Ovary (tissue), 9 donors: ENCODE data around the gene TMEM54. TPM values are rescaled to one million over a fixed set of nuclear protein-coding genes. Genes with fewer than 3 reads are reported as not detected.

Experiments
- DNase-seq, 5 donors: peaks; one replicate each; pipeline ENCODE4 v3.0.0-alpha.2; 2019 to 2020
- H3K27ac ChIP-seq, 2 donors: fragments of 200-600 bp; one replicate each; pipeline versions ENCODE4 v1.5.1 to v1.8.0; 2019 to 2022
- H3K27me3 ChIP-seq: fragments of 200-600 bp; one replicate; pipeline ENCODE4 v1.8.0; 2022
- H3K36me3 ChIP-seq: fragments of 200-600 bp; sonication (generic); one replicate; pipeline ENCODE4 v1.5.1; 2019
- H3K4me1 ChIP-seq: one replicate; pipeline ENCODE4 v1.8.1; 2013; ENCODE audit warnings: mild to moderate bottlenecking, moderate library complexity; ENCODE audit not compliant: insufficient read depth
- H3K4me3 ChIP-seq: fragments of 200-600 bp; sonication (generic); one replicate; pipeline ENCODE4 v1.5.1; 2017
- H3K9me3 ChIP-seq, 2 donors: fragments of 200-600 bp in 1 of 2; sonication (generic) in 1 of 2; one replicate each; pipeline versions ENCODE4 v1.5.1 to v1.8.1; 2013 to 2019; ENCODE audit warnings: mild to moderate bottlenecking in 1 of 2, moderate library complexity in 1 of 2
- EP300 ChIP-seq: sonication (generic); formaldehyde crosslinking; IDR thresholded peaks from one replicate; pipeline ENCODE4 v1.6.1; 2017; ENCODE audit warnings: antibody characterized with exemption
- POLR2A ChIP-seq: fragments of 450-650 bp; IDR thresholded peaks from one replicate; pipeline ENCODE4 v1.6.1; 2017; ENCODE audit warnings: antibody characterized with exemption, mild to moderate bottlenecking, moderate library complexity
- WGBS, 3 donors: extraction: QIAGEN DNeasy Blood & Tissue Kit in 1 of 3; methylation state at CpG; one replicate each; pipeline versions ENCODE4 v1.1.5 to v1.1.7; 2013 to 2017; 5-methylcytosine and 5-hydroxymethylcytosine counted together
- intact Hi-C, 4 donors: fragments of 100-400 bp; cut with DNase I; formaldehyde crosslinking; loops; one replicate each; pipeline versions ENCODE4 v1.11.0 to v1.15.1; 2022 to 2023
- polyA plus RNA-seq, 2 donors: library from polyadenylated mRNA; stranded (reverse); fragments of 200-250 nt in 1 of 2; fragments of 350-450 nt in 1 of 2; fragmentation: Illumina TruSeq in 1 of 2; extraction: RNeasy Lipid Tissue Mini Kit (QIAGEN cat#74804) in 1 of 2; gene quantifications; one replicate each; pipeline ENCODE4 v1.2.3, GENCODE V29; 2013 to 2014
- total RNA-seq, 7 donors: library from RNA; depleted of rRNA in 2 of 7; stranded (reverse); fragments of >200 nt in 2 of 7; fragmentation: NEBNext Ultra II Directional in 3 of 7; extraction: Animal tissue kit (Norgen Biotek cat#: 25700) in 3 of 7; gene quantifications; one replicate each; pipeline versions ENCODE4 v1.1.0 to v1.2.4, GENCODE V29; 2016 to 2023
- TF ChIP-seq, protein P1 (sequence below), 3 donors: fragments of 450-650 bp in 2 of 3; fragments of 200-600 bp in 1 of 3; IDR thresholded peaks; one replicate each; pipeline versions ENCODE4 v1.5.1 to v1.8.0; 2016 to 2022; ENCODE audit warnings: antibody characterized with exemption in 3 of 3, mild to moderate bottlenecking in 1 of 3
- donor health status: DM: no; HTN: no; CAD: no; lungs with moderate emphysema.
- donor health status: DM: no; HTN: no; CAD: no.
- donor health status: Bipolar disorder and iron deficiency.
- donor health status: DM: yes; HTN: yes; CAD: no.
- donor health status: DM: no; HTN: no; CAD: no.
- donor health status: DM: yes; HTN: yes; CAD: no.

TMEM54 gene
- total and polyA plus RNA-seq, 9 donors: 0.85 to 64.0 (median 23.3) TPM

DNA sequence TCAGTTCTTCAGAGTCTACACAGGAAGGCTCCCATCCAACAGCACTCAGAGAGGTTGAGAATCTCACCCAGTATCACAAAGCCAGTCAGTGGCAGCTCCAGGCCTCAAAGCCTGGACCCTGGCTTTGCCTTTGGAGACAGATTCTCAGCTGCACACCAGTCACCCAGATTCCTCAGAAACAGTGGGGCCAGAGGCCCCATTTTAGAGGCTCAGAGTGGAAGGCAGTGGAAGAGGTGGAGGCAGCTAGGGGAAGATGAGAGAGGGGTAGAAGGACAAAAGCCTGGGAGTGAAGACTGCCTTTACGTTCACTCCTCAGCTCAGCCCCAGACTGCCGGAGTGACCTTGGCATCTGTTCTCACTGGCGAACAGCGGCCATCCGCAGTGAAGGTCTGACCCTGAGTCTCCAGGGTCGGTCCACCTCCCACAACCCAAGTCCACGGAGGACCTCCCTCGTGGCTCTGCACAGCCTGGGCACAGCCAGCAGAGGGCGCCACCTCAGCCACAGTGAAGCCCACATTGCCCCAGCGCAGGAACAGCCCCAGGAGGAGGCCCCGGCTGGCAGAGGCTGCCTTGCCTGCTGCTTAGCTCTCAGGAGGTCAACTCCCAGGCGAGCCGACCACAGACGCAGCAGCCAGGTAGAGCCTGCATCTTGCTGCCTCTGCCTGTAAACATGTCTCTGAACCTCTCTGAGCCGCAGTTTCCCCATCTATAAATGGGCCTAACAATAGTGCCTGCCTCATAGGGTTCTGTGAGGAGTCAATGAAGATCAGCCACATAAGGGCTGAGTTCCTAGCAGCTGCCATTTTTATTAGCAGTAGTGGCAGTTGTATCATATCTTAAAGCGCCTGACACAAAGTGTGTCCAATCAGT, 24.6 kb downstream of the TMEM54 start:
- TF ChIP-seq POLR2A: no peak
- TF ChIP-seq, protein P1, sequence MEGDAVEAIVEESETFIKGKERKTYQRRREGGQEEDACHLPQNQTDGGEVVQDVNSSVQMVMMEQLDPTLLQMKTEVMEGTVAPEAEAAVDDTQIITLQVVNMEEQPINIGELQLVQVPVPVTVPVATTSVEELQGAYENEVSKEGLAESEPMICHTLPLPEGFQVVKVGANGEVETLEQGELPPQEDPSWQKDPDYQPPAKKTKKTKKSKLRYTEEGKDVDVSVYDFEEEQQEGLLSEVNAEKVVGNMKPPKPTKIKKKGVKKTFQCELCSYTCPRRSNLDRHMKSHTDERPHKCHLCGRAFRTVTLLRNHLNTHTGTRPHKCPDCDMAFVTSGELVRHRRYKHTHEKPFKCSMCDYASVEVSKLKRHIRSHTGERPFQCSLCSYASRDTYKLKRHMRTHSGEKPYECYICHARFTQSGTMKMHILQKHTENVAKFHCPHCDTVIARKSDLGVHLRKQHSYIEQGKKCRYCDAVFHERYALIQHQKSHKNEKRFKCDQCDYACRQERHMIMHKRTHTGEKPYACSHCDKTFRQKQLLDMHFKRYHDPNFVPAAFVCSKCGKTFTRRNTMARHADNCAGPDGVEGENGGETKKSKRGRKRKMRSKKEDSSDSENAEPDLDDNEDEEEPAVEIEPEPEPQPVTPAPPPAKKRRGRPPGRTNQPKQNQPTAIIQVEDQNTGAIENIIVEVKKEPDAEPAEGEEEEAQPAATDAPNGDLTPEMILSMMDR (IDR thresholded peaks at IDR 0.05): peak; percentile 23 to 44 (median 25)
- H3K27ac ChIP-seq: no peak overlapping the region
- no peaks in the 10 kb centered on the region for H3K9me3 ChIP-seq
- WGBS, 3 donors: 26 to 35% (median 33%) methylated on average over 16 of the region's 16 CpGs
- no peak overlapping the region for H3K4me3 ChIP-seq
- H3K36me3 ChIP-seq: no peaks in the 10 kb centered on the region
- no peaks in the 10 kb centered on the region for H3K27me3 ChIP-seq
- intact Hi-C loops: loop anchor here in 1 of 4 donors (5.0 kb wide), 1 partner anchor 206 kb away; the partner anchor contains the start of gene AZIN2
- peak in 2 of 5 donors; percentile 34 to 69 for DNase-seq
- peaks cover 11% of the 10 kb centered on the region for H3K4me1 ChIP-seq

DNA sequence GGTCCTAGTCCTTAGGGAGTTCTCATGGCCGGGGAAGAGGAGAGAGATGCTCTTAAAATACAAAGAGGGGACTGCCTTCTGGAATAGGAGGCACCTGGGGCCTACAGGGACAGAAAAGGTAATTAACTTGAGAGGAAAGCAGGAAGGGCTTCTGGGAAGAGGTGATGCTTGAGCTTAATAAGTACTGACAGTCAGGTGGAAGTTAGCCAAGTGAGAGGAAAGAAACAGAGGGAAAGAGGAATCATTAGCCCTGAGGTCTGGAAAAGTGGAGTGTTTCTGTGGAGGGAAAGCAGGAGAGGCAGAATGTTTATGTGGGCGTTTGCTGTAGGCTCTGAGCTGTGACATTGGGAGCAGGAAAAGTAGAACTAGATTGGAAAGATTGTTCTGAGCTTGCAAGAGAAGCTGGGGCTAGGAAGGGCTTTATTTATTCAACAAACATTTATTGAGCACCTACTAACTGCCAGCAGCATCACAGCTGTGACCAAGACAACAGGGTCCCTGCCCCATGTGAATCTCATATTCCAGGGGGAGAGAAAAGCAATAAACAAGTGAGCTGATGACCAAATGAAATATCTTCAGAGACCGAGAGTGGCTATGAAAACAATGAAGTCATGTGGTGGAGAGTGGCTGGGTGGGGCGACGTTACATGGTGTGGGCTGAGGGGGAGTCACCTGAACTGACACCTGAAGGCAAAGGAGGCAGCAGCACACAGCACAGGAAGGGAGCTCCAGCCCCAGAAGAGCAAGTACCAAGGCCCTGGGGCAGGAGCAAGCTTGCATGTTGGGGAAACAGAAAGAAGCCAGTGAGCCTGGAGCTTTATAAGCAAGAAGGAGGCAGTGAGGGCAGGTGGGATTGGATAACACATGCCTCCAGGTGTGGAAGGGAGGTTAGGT, 26.1 kb downstream of the TMEM54 start:
- 63 to 69% (median 68%) methylated on average over 5 of the region's 5 CpGs for WGBS, 3 donors
- Histone ChIP-seq H3K27me3 (no peaks in the 10 kb centered on the region), H3K36me3 (no peaks in the 10 kb centered on the region), H3K27ac (no peak overlapping the region), H3K4me3 (no peak overlapping the region), H3K4me1 (peaks cover 11% of the 10 kb centered on the region), H3K9me3 (no peaks in the 10 kb centered on the region)
- DNase-seq: peak in 1 of 5 donors; percentile 8
- intact Hi-C loops: loop anchor here in 1 of 4 donors (5.0 kb wide), 3 partner anchors 103 to 207 kb away; partner anchors contain the start of gene AZIN2
- TF ChIP-seq, protein P1 (IDR thresholded peaks at IDR 0.05): no peak

DNA sequence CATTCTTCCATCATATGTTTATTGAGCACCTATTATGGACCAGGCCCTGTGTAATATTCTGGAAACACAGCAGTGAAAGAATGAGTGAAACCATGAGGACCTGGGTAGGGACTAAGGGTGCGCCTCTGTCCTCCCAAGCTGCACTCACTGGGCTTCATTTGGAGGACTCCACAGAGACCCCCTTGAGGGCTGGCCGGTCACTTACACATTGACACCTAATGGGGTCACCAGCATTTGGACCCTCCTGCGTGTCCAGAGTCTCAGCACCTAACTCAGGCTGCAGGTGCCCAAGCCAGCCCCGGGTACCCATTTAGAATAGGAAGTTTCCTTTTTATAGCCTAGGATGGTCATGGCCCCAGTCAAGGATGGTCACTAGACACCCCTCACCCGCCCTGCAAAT, 27.7 kb downstream of the TMEM54 start:
- WGBS, 3 donors: 83 to 90% (median 85%) methylated on average over 5 of the region's 5 CpGs
- TF ChIP-seq EP300: no peak
- TF ChIP-seq, protein P1 (IDR thresholded peaks at IDR 0.05): no peak
- TF ChIP-seq POLR2A: no peak
- H3K9me3 ChIP-seq: no peaks in the 10 kb centered on the region

DNA sequence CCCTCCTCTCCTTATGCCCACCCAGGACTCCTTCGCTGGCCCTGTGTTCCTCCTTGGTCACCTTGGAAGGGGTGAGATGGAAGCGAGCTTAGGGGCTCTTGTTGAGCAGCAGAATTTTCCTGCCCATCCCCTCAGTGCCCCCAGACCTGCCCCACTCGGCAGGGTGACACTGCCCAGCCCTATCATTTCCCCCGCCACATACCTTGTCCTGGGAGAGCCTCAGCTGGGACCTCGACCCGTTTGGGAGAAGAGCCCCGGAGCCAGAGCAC, 29.1 kb downstream of the TMEM54 start:
- Histone ChIP-seq H3K9me3 (no peaks in the 10 kb centered on the region), H3K4me3 (no peak overlapping the region), H3K4me1 (peaks cover 5% of the 10 kb centered on the region), H3K27ac (no peak overlapping the region), H3K36me3 (no peaks in the 10 kb centered on the region), H3K27me3 (no peaks in the 10 kb centered on the region)
- TF ChIP-seq, protein P1 (IDR thresholded peaks at IDR 0.05): no peak
- intact Hi-C loops: loop anchor here in 1 of 4 donors (5.0 kb wide), 2 partner anchors 100 to 160 kb away; no protein-coding TSS in a partner anchor
- 56 to 57% (median 57%) methylated on average over 7 of the region's 7 CpGs for WGBS, 3 donors
- no peak for DNase-seq

More for the DNA sequence above, 27.7 kb downstream of the TMEM54 start:
- H3K36me3 ChIP-seq: no peaks in the 10 kb centered on the region
- H3K4me3 ChIP-seq: no peak overlapping the region
- DNase-seq: no peak
- intact Hi-C loops: loop anchor here in 1 of 4 donors (5.0 kb wide), 2 partner anchors 101 to 161 kb away; no protein-coding TSS in a partner anchor
- no peak overlapping the region for H3K27ac ChIP-seq
- peaks cover 11% of the 10 kb centered on the region for H3K4me1 ChIP-seq
- no peaks in the 10 kb centered on the region for H3K27me3 ChIP-seq
